CD14-positive monocyte (primary cell): Measurements from ENCODE around the gene HOXD4. TPM values are rescaled to one million over a fixed set of nuclear protein-coding genes. Genes with fewer than 3 reads are reported as not detected.

Source experiments
- DNase-seq, 3 donors: peaks; one replicate each; pipeline ENCODE4 v3.0.0-alpha.2; 2011 to 2022
- H2AFZ ChIP-seq: 2 replicates; pipeline ENCODE4 v1.6.0; 2012; ENCODE audit warnings: mild to moderate bottlenecking, low read depth, low read length, inconsistent platforms; ENCODE audit not compliant: insufficient read depth, poor library complexity, severe bottlenecking
- H3K27ac ChIP-seq, 2 donors: 1 replicate in 1 of 2; 2 replicates in 1 of 2; pipeline ENCODE4 v1.5.1; 2012 to 2013; ENCODE audit warnings: low read length in 2 of 2, control low read depth in 1 of 2, inconsistent platforms in 1 of 2, low read depth in 1 of 2, mild to moderate bottlenecking in 1 of 2
- H3K27me3 ChIP-seq, 2 donors: one replicate each; pipeline versions ENCODE4 v1.6.0 to v1.6.1; 2011 to 2013; ENCODE audit warnings: low read length in 2 of 2; ENCODE audit not compliant: control insufficient read depth in 2 of 2, insufficient read depth in 2 of 2
- H3K36me3 ChIP-seq, 2 donors: replicated peaks in 1 of 2; 1 replicate in 1 of 2; 2 replicates in 1 of 2; pipeline versions ENCODE4 v1.5.1 to v1.6.1; 2012 to 2013; ENCODE audit warnings: low read length in 2 of 2, control low read depth in 1 of 2, inconsistent platforms in 1 of 2, mild to moderate bottlenecking in 1 of 2; ENCODE audit not compliant: insufficient read depth in 2 of 2, control insufficient read depth in 1 of 2
- H3K4me1 ChIP-seq, 2 donors: 1 replicate in 1 of 2; 2 replicates in 1 of 2; pipeline versions ENCODE4 v1.5.1 to v1.6.1; 2012 to 2013; ENCODE audit warnings: low read length in 2 of 2, control low read depth in 1 of 2, inconsistent platforms in 1 of 2, mild to moderate bottlenecking in 1 of 2, moderate library complexity in 1 of 2; ENCODE audit not compliant: insufficient read depth in 2 of 2, control insufficient read depth in 1 of 2
- H3K4me2 ChIP-seq: replicated peaks from 2 replicates; pipeline ENCODE3; 2012; ENCODE audit warnings: low read length, moderate library complexity, mild to moderate bottlenecking; ENCODE audit not compliant: poor library complexity, severe bottlenecking; ENCODE audit errors: extremely low read depth
- H3K4me3 ChIP-seq, 3 experiments: fragments of 200-600 bp in 1 of 3; sonication (generic) in 1 of 3; replicated peaks in 1 of 3; 1 replicate in 2 of 3; 2 replicates in 1 of 3; pipeline ENCODE4 v1.5.1; 2011 to 2013; ENCODE audit warnings: low read length in 3 of 3, mild to moderate bottlenecking in 3 of 3, control low read depth in 2 of 3, low read depth in 2 of 3, inconsistent platforms in 1 of 3, moderate library complexity in 1 of 3
- H3K79me2 ChIP-seq: 2 replicates; pipeline ENCODE4 v1.6.0; 2012; ENCODE audit warnings: mild to moderate bottlenecking, control low read depth, inconsistent platforms, low read length, moderate library complexity; ENCODE audit not compliant: insufficient read depth
- H3K9ac ChIP-seq: 2 replicates; pipeline ENCODE4 v1.6.0; 2017; ENCODE audit warnings: low read length, mild to moderate bottlenecking; ENCODE audit not compliant: insufficient read depth, poor library complexity, severe bottlenecking
- H3K9me3 ChIP-seq, 2 donors: replicated peaks in 1 of 2; 1 replicate in 1 of 2; 2 replicates in 1 of 2; pipeline versions ENCODE4 v1.5.1 to v1.6.1; 2012 to 2013; ENCODE audit warnings: low read length in 2 of 2, control low read depth in 1 of 2; ENCODE audit not compliant: control insufficient read depth in 1 of 2, insufficient read depth in 1 of 2
- H4K20me1 ChIP-seq: 2 replicates; pipeline ENCODE4 v1.6.0; 2012; ENCODE audit warnings: mild to moderate bottlenecking, low read length, control low read depth, moderate library complexity; ENCODE audit not compliant: insufficient read depth
- H3K27ac Mint-ChIP-seq, 7 donors: one replicate each; pipeline ENCODE4 v1.8.0; 2020; ENCODE audit warnings: mild to moderate bottlenecking in 7 of 7, mixed read lengths in 7 of 7, moderate library complexity in 6 of 7, inconsistent platforms in 2 of 7
- H3K27me3 Mint-ChIP-seq, 3 donors: one replicate each; pipeline ENCODE4 v1.8.0; 2021 to 2022; ENCODE audit warnings: low read depth in 3 of 3, mild to moderate bottlenecking in 3 of 3, mixed read lengths in 3 of 3, moderate library complexity in 3 of 3, inconsistent platforms in 1 of 3
- H3K36me3 Mint-ChIP-seq, 2 donors: one replicate each; pipeline ENCODE4 v1.8.0; 2020; ENCODE audit warnings: mixed read lengths in 2 of 2, inconsistent platforms in 1 of 2, mild to moderate bottlenecking in 1 of 2
- H3K4me1 Mint-ChIP-seq: one replicate; pipeline ENCODE4 v1.8.0; 2020; ENCODE audit warnings: mild to moderate bottlenecking, mixed read lengths
- H3K4me3 Mint-ChIP-seq, 2 donors: one replicate each; pipeline ENCODE4 v1.8.0; 2020; ENCODE audit warnings: mild to moderate bottlenecking in 2 of 2, mixed read lengths in 2 of 2, moderate library complexity in 1 of 2
- H3K9me3 Mint-ChIP-seq, 7 donors: one replicate each; pipeline ENCODE4 v1.8.0; 2020 to 2022; ENCODE audit warnings: mixed read lengths in 7 of 7, mild to moderate bottlenecking in 6 of 7, moderate library complexity in 6 of 7, inconsistent platforms in 2 of 7
- CTCF ChIP-seq: fragments of 200-600 bp; IDR thresholded peaks from one replicate; pipeline ENCODE4 v1.8.0; 2022; ENCODE audit warnings: antibody characterized with exemption, mild to moderate bottlenecking
- whole genome bisulfite sequencing: methylation state at CpG from one replicate; pipeline ENCODE4 v1.1.5; 2013; ENCODE audit warnings: missing lambda C conversion rate; ENCODE audit not compliant: insufficient coverage; 5-methylcytosine and 5-hydroxymethylcytosine counted together
- intact Hi-C, 2 donors: fragments of 100-400 bp; cut with micrococcal nuclease; formaldehyde crosslinking; loops; one replicate each; pipeline versions ENCODE4 v1.15.0 to v1.15.1; 2023
- polyA plus RNA-seq, 3 donors: library from polyadenylated mRNA; depleted of rRNA in 1 of 3; unstranded in 2 of 3; stranded (reverse) in 1 of 3; fragments of 300-500 nt in 2 of 3; fragments of >200 nt in 1 of 3; fragmentation: Illumina TruSeq in 2 of 3; gene quantifications; 1 replicate in 2 of 3; 2 replicates in 1 of 3; pipeline ENCODE4 v1.2.3, GENCODE V29; 2012 to 2021

HOXD4 gene
- polyA plus RNA-seq, 3 donors: not detected

DNA sequence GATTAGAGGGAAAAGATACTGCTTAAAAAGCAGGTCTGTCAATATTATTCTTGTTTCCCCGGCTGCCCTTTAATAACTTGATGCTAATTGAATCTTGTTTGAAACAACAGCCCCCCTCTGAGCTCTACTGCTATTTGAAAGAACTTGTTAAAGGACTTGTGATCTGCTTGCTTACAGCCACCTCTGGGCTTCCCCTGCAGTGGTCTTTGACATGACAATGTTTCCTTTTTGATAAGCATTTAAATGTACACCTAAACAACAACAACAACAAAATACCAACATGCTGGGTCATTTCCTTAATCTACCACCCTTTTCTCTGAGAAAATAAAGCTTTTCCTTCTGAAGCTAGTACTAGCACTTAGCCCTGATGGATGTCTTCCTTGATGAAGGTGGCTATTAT, 41.0 kb downstream of the HOXD4 start:
- Histone ChIP-seq H3K36me3 (no peaks in the 10 kb centered on the region), H3K27me3 (peaks cover 69 to 76% of the 10 kb centered on the region in 2 donors), H3K9me3 (peaks cover 4 to 24% of the 10 kb centered on the region in 2 donors), H3K4me1 (peaks cover 8 to 23% of the 10 kb centered on the region in 2 donors), H3K79me2 (no peaks in the 10 kb centered on the region), H3K4me2 (no peak overlapping the region), H3K4me3 (no peak overlapping the region), H2AFZ (no peak overlapping the region), H4K20me1 (no peaks in the 10 kb centered on the region), H3K9ac (no peak overlapping the region), H3K27ac (no peak overlapping the region)
- H3K4me3 Mint-ChIP-seq: peak overlapping the region in 1 of 2 donors; percentile 41
- DNase-seq: no peak
- H3K36me3 Mint-ChIP-seq: peaks cover 5 to 6% of the 10 kb centered on the region in 2 donors
- peaks cover 0 to 25% (median 17%) of the 10 kb centered on the region in 7 donors for H3K9me3 Mint-ChIP-seq
- peaks cover 19% of the 10 kb centered on the region for H3K4me1 Mint-ChIP-seq
- no CpG with 5 or more reads among the region's 1 CpG for WGBS
- no peak for TF ChIP-seq CTCF
- intact Hi-C loops: no loop called here
- H3K27ac Mint-ChIP-seq: peak overlapping the region in 1 of 7 donors; percentile 8
- H3K27me3 Mint-ChIP-seq: peaks cover 72 to 88% (median 75%) of the 10 kb centered on the region in 3 donors

- Histone ChIP-seq H2AFZ (no peak overlapping the region), H3K9ac (no peak overlapping the region), H3K79me2 (no peaks in the 10 kb centered on the region), H3K4me3 (no peak overlapping the region), H3K36me3 (no peaks in the 10 kb centered on the region), H3K4me1 (peaks cover 2 to 17% of the 10 kb centered on the region in 2 donors), H3K27me3 (peaks cover 64 to 69% of the 10 kb centered on the region in 2 donors), H4K20me1 (no peaks in the 10 kb centered on the region), H3K27ac (no peak overlapping the region), H3K9me3 (peaks cover 4 to 17% of the 10 kb centered on the region in 2 donors), H3K4me2 (no peak overlapping the region)
- WGBS: no CpG with 5 or more reads among the region's 1 CpG
- Mint-ChIP-seq H3K4me3 (peak overlapping the region in 1 of 2 donors; percentile 16), H3K36me3 (peaks cover 1 to 4% of the 10 kb centered on the region in 2 donors), H3K4me1 (peaks cover 12% of the 10 kb centered on the region), H3K27me3 (peaks cover 66 to 86% (median 71%) of the 10 kb centered on the region in 3 donors), H3K9me3 (peaks cover 0 to 21% (median 13%) of the 10 kb centered on the region in 7 donors), H3K27ac (no peak overlapping the region)
- no peak for TF ChIP-seq CTCF
- no peak for DNase-seq
- intact Hi-C loops: no loop called here
Observed at GRCh38 chr2:176193048-176193447, 41.7 kb downstream of the HOXD4 start.
